Lower leg skin (tissue), 3 donors: ENCODE results near the gene ANGPTL7.

Experiments used
- CTCF ChIP-seq, 3 donors: fragments of 450-650 bp; IDR thresholded peaks; one replicate each; pipeline ENCODE4 v1.5.1; 2016; ENCODE audit warnings: antibody characterized with exemption in 3 of 3, mild to moderate bottlenecking in 3 of 3, moderate library complexity in 2 of 3
- POLR2A ChIP-seq, 2 donors: fragments of 450-650 bp; IDR thresholded peaks; one replicate each; pipeline ENCODE4 v1.6.1; 2016 to 2017; ENCODE audit warnings: antibody characterized with exemption in 2 of 2, mild to moderate bottlenecking in 1 of 2, moderate library complexity in 1 of 2

DNA sequence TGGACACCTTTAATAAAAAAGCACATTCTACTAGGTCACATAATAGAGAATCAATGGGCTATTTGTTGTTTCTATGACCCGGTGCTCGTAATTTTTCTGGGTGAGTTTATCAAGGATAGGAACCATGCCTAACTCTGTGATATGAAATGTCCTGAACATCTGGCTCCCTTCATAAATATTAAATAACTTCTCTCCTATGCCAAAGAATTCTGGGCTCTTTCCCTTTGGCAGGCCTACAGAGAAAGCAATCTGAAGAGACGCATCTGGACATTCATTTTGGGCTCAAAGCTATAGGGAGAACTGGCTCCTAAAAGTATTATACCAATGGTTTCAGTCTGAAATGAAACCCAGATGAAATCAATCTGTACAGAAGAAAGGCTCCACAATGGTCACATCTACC lies 38.8 kb upstream of the ANGPTL7 start:
- no peak for TF ChIP-seq CTCF (IDR thresholded peaks at IDR 0.05)
- no peak for TF ChIP-seq POLR2A (IDR thresholded peaks at IDR 0.05)
